HG03521 (cell line): ENCODE results near the gene HEPACAM.

Experiments
- ATAC-seq: cut with Tn5 transposase; IDR thresholded peaks from one replicate; pipeline ENCODE4 v1.9.1; 2021; ENCODE audit warnings: mild to moderate bottlenecking, moderate library complexity; ENCODE audit not compliant: unreplicated experiment

HEPACAM gene

GRCh38 chr11:124886978-124887666, 48.7 kb downstream of the HEPACAM start:
- ATAC-seq = no peak

GRCh38 chr11:124886476-124886875, 49.4 kb downstream of the HEPACAM start:
- no peak for ATAC-seq

GRCh38 chr11:124884869-124885479, 50.9 kb downstream of the HEPACAM start:
- ATAC-seq = no peak

GRCh38 chr11:124884340-124884739, 51.5 kb downstream of the HEPACAM start:
- ATAC-seq = no peak

- ATAC-seq = no peak
Observed at GRCh38 chr11:124882339-124883071, 53.3 kb downstream of the HEPACAM start.

- no peak for ATAC-seq
Observed at GRCh38 chr11:124880958-124881357, 54.9 kb downstream of the HEPACAM start.

- ATAC-seq = no peak
Observed at GRCh38 chr11:124880290-124880611, 55.6 kb downstream of the HEPACAM start.

- no peak for ATAC-seq
Observed at GRCh38 chr11:124879493-124880289, 56.2 kb downstream of the HEPACAM start.

GRCh38 chr11:124878759-124879492, 56.9 kb downstream of the HEPACAM start:
- no peak for ATAC-seq

- no peak for ATAC-seq
Observed at GRCh38 chr11:124877910-124878758, 57.7 kb downstream of the HEPACAM start.

- no peak for ATAC-seq
Observed at GRCh38 chr11:124877631-124877909, 58.3 kb downstream of the HEPACAM start.

GRCh38 chr11:124876818-124877630, 58.8 kb downstream of the HEPACAM start:
- no peak for ATAC-seq

- ATAC-seq = peak; percentile 94
Observed at GRCh38 chr11:124875943-124876817, 59.7 kb downstream of the HEPACAM start.

- ATAC-seq = no peak
Observed at GRCh38 chr11:124875401-124875800, 60.4 kb downstream of the HEPACAM start.

- ATAC-seq = no peak
Observed at GRCh38 chr11:124874571-124875255, 61.1 kb downstream of the HEPACAM start.

GRCh38 chr11:124873951-124874350, 61.9 kb downstream of the HEPACAM start:
- ATAC-seq = no peak

- ATAC-seq = no peak
Observed at GRCh38 chr11:124872741-124873140, 63.1 kb downstream of the HEPACAM start.

GRCh38 chr11:124872280-124872679, 63.6 kb downstream of the HEPACAM start:
- no peak for ATAC-seq
